Neural progenitor cell (in vitro differentiated cells): Measurements from ENCODE around the gene SALL3. TPM values are rescaled to one million over a fixed set of nuclear protein-coding genes. Genes with fewer than 3 reads are reported as not detected.
A peak's percentile ranks its signal among the peaks of the same experiment; 100 is the strongest.

Experiments
- DNase-seq: peaks from one replicate; pipeline ENCODE4 v3.0.0-alpha.2; 2016; ENCODE audit warnings: low spot score
- H2AFZ ChIP-seq: fragments of 200-600 bp; sonication (generic); replicated peaks from 2 replicates; pipeline ENCODE4 v1.6.1; 2016; ENCODE audit warnings: antibody characterized with exemption
- H3F3A ChIP-seq: fragments of 200-600 bp; sonication (generic); 2 replicates; pipeline ENCODE4 v1.6.1; 2016; ENCODE audit warnings: antibody characterized with exemption, low read depth
- H3K27ac ChIP-seq: fragments of 200-600 bp; sonication (generic); 2 replicates; pipeline ENCODE4 v1.5.1; 2016; ENCODE audit warnings: mild to moderate bottlenecking
- H3K27me3 ChIP-seq: fragments of 200-600 bp; sonication (generic); 2 replicates; pipeline ENCODE4 v1.6.1; 2016; ENCODE audit warnings: mild to moderate bottlenecking, moderate library complexity
- H3K36me3 ChIP-seq: fragments of 200-600 bp; sonication (generic); 2 replicates; pipeline ENCODE4 v1.5.1; 2016
- H3K4me1 ChIP-seq: fragments of 200-600 bp; sonication (generic); 2 replicates; pipeline ENCODE4 v1.6.1; 2016; ENCODE audit warnings: mixed run types
- H3K4me2 ChIP-seq: fragments of 200-600 bp; sonication (generic); 2 replicates; pipeline ENCODE4 v1.6.1; 2016
- H3K4me3 ChIP-seq: fragments of 200-600 bp; sonication (generic); 2 replicates; pipeline ENCODE4 v1.5.1; 2016
- H3K79me2 ChIP-seq: fragments of 200-600 bp; sonication (generic); 2 replicates; pipeline ENCODE4 v1.6.1; 2016; ENCODE audit warnings: low read depth
- H3K9ac ChIP-seq: fragments of 200-600 bp; sonication (generic); 2 replicates; pipeline ENCODE4 v1.6.1; 2016
- H3K9me3 ChIP-seq: fragments of 200-600 bp; sonication (generic); 2 replicates; pipeline ENCODE4 v1.5.1; 2016; ENCODE audit warnings: low read depth
- H4K20me1 ChIP-seq: fragments of 200-600 bp; sonication (generic); 2 replicates; pipeline ENCODE4 v1.6.1; 2016; ENCODE audit warnings: low read depth
- H3K27ac Mint-ChIP-seq: 3 replicates; pipeline ENCODE4 v1.8.0; 2021; ENCODE audit warnings: mixed read lengths
- H3K27me3 Mint-ChIP-seq: 2 replicates; pipeline ENCODE4 v1.8.0; 2022; ENCODE audit warnings: low read depth, mild to moderate bottlenecking, inconsistent platforms, moderate library complexity, mixed read lengths; ENCODE audit not compliant: insufficient read depth
- H3K36me3 Mint-ChIP-seq: 3 replicates; pipeline ENCODE4 v1.8.0; 2021; ENCODE audit warnings: mixed read lengths
- H3K4me1 Mint-ChIP-seq: 3 replicates; pipeline ENCODE4 v1.8.0; 2021; ENCODE audit warnings: mixed read lengths
- H3K4me3 Mint-ChIP-seq: 3 replicates; pipeline ENCODE4 v1.8.0; 2021; ENCODE audit warnings: mild to moderate bottlenecking, moderate library complexity, mixed read lengths
- H3K9me3 Mint-ChIP-seq: 3 replicates; pipeline ENCODE4 v1.8.0; 2020; ENCODE audit warnings: mixed read lengths
- EZH2 ChIP-seq: fragments of 200-600 bp; sonication (generic); IDR thresholded peaks from 2 replicates; pipeline ENCODE4 v1.6.1; 2017; ENCODE audit warnings: antibody characterized with exemption, mild to moderate bottlenecking, moderate library complexity
- EZH2phosphoT487 ChIP-seq: fragments of 200-600 bp; sonication (generic); IDR thresholded peaks from 2 replicates; pipeline ENCODE4 v1.6.1; 2017; ENCODE audit warnings: antibody characterized with exemption
- total RNA-seq: library from RNA; depleted of rRNA; stranded (reverse); fragments of >200 nt; gene quantifications from 2 replicates; pipeline ENCODE4 v1.2.3, GENCODE V29; 2015; ENCODE audit warnings: low replicate concordance
- TF ChIP-seq, protein P1 (sequence below): fragments of 200-600 bp; sonication (generic); IDR thresholded peaks from 2 replicates; pipeline ENCODE4 v1.5.1; 2017; ENCODE audit warnings: antibody characterized with exemption, mild to moderate bottlenecking

Gene SALL3
- total RNA-seq: 27.7 and 36.5 TPM in 2 replicates

DNA sequence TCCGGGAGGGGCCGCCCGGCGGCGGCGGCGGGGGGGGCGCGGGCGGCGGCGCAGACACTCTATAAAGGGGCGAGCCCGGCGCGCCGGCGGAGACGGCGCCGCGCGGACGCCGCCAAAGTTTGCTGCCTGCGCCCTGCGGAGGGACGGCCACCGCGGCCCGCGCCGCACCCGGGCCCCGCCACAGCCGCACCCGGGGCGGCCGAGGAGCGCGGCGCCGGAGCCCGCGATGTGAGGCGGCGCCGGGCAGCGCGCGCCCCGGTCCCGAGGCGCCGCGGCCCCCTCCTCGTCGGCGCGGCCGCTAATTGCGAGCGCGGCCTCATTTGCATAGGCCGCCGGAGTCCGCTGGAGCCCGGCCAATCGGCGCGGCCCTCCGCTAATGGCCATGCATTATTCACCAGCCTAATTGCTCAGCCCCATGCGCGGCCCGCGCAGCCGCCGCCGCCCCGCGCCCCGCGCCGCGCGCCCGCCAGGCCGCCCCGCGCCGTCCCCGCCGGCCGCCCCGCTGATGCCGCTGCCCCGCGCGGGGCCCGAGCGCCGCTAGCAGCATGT, at the start of gene SALL3:
Gene SALL3, plus strand, starts transcription at position 89 of the 549 bp plus-strand sequence. Its CDS starts 457 bp downstream, at position 546.
- Histone ChIP-seq H3F3A (peaks cover 84% of the 10 kb centered on the region), H4K20me1 (peaks cover 79% of the 10 kb centered on the region), H3K27me3 (peaks cover 93% of the 10 kb centered on the region), H3K9ac (peak within 1 kb of the TSS; percentile 81), H3K27ac (peak within 1 kb of the TSS; percentile 34), H3K4me2 (peak within 1 kb of the TSS; percentile 89), H3K79me2 (peaks cover 47% of the 10 kb centered on the region), H3K4me3 (peak within 1 kb of the TSS; percentile 89), H3K9me3 (no peaks in the 10 kb centered on the region), H3K4me1 (peaks cover 42% of the 10 kb centered on the region), H2AFZ (peak within 1 kb of the TSS; percentile 61), H3K36me3 (no peaks in the 10 kb centered on the region)
- H3K36me3 Mint-ChIP-seq: peaks cover 2% of the 10 kb centered on the region
- peaks cover 53% of the 10 kb centered on the region for H3K27me3 Mint-ChIP-seq
- DNase-seq: peak; percentile 94
- H3K9me3 Mint-ChIP-seq: no peaks in the 10 kb centered on the region
- TF ChIP-seq EZH2: no peak
- TF ChIP-seq, protein P1, sequence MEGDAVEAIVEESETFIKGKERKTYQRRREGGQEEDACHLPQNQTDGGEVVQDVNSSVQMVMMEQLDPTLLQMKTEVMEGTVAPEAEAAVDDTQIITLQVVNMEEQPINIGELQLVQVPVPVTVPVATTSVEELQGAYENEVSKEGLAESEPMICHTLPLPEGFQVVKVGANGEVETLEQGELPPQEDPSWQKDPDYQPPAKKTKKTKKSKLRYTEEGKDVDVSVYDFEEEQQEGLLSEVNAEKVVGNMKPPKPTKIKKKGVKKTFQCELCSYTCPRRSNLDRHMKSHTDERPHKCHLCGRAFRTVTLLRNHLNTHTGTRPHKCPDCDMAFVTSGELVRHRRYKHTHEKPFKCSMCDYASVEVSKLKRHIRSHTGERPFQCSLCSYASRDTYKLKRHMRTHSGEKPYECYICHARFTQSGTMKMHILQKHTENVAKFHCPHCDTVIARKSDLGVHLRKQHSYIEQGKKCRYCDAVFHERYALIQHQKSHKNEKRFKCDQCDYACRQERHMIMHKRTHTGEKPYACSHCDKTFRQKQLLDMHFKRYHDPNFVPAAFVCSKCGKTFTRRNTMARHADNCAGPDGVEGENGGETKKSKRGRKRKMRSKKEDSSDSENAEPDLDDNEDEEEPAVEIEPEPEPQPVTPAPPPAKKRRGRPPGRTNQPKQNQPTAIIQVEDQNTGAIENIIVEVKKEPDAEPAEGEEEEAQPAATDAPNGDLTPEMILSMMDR: no peak
- TF ChIP-seq EZH2phosphoT487: no peak
- peaks cover 40% of the 10 kb centered on the region for H3K4me1 Mint-ChIP-seq
- H3K27ac Mint-ChIP-seq: no peak within 1 kb of the TSS
- peak within 1 kb of the TSS; percentile 82 for H3K4me3 Mint-ChIP-seq

DNA sequence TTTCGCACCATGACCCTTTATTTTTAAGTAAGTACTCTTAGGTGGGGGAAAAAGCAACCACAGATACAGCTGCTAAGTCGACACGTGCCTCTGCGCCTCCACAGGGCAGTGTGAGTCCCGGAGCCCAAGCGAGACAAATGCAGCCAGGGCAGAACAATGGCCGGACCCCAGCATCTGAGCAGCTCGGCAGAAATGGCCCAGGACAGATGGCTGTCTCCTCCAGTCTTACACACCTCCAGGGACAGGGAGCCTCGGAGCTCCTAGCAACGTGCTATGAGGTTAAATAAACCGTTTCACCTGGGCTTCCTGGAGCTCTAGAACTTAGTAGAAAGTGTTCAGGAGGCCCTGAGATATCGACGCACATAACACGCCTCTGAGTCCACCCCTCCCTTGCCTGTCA, 47.3 kb upstream of the SALL3 start:
- H4K20me1 ChIP-seq: no peaks in the 10 kb centered on the region
- no peak overlapping the region for H3K4me3 ChIP-seq
- H3K9ac ChIP-seq: no peak overlapping the region
- H3K27ac ChIP-seq: no peak overlapping the region
- H3K4me1 ChIP-seq: peaks cover 10% of the 10 kb centered on the region
- H3K36me3 ChIP-seq: no peaks in the 10 kb centered on the region
- no peaks in the 10 kb centered on the region for H3K79me2 ChIP-seq
- no peaks in the 10 kb centered on the region for H3K36me3 Mint-ChIP-seq
- TF ChIP-seq EZH2 (no peak), EZH2phosphoT487 (no peak)
- TF ChIP-seq, protein P1: no peak
- H3K27ac Mint-ChIP-seq: no peak overlapping the region
- no peaks in the 10 kb centered on the region for H3K4me1 Mint-ChIP-seq
- H3F3A ChIP-seq: no peaks in the 10 kb centered on the region
- H3K9me3 ChIP-seq: no peaks in the 10 kb centered on the region
- H2AFZ ChIP-seq: peak overlapping the region; percentile 74
- no peak overlapping the region for H3K4me3 Mint-ChIP-seq
- DNase-seq: peak; percentile 62
- H3K27me3 ChIP-seq: no peaks in the 10 kb centered on the region
- H3K27me3 Mint-ChIP-seq: no peaks in the 10 kb centered on the region
- H3K9me3 Mint-ChIP-seq: peaks cover 3% of the 10 kb centered on the region
- no peak overlapping the region for H3K4me2 ChIP-seq

DNA sequence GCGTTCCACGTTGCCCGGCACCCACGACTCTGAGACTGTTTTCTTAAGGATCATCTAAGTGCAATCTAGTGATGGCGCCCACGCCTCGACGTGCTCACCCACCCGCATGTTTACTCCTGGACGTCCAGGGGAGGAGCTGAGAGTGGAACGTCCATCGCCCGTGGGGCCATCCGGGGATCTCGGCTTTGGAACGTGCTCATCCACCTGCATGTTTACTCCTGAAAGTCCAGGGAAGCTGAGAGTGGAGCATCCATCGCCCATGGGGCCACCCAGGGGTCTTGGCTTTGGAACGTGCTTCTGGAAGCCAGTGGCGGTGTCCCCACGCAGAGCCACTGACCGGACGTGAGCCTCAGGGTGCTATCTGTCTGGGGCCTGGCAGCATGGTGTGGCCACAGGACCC, 45.6 kb upstream of the SALL3 start:
- Histone ChIP-seq H3K36me3 (no peaks in the 10 kb centered on the region), H3K4me3 (no peak overlapping the region), H3K9ac (no peak overlapping the region), H3K4me2 (no peak overlapping the region), H3K79me2 (no peaks in the 10 kb centered on the region), H4K20me1 (no peaks in the 10 kb centered on the region), H3K9me3 (no peaks in the 10 kb centered on the region), H3K27ac (no peak overlapping the region), H3K4me1 (peaks cover 10% of the 10 kb centered on the region), H3K27me3 (no peaks in the 10 kb centered on the region), H2AFZ (no peak overlapping the region), H3F3A (no peaks in the 10 kb centered on the region)
- Mint-ChIP-seq H3K9me3 (peaks cover under 1% of the 10 kb centered on the region), H3K27me3 (no peaks in the 10 kb centered on the region), H3K4me1 (no peaks in the 10 kb centered on the region), H3K4me3 (no peak overlapping the region), H3K27ac (no peak overlapping the region), H3K36me3 (no peaks in the 10 kb centered on the region)
- TF ChIP-seq EZH2phosphoT487: no peak
- DNase-seq: no peak

DNA sequence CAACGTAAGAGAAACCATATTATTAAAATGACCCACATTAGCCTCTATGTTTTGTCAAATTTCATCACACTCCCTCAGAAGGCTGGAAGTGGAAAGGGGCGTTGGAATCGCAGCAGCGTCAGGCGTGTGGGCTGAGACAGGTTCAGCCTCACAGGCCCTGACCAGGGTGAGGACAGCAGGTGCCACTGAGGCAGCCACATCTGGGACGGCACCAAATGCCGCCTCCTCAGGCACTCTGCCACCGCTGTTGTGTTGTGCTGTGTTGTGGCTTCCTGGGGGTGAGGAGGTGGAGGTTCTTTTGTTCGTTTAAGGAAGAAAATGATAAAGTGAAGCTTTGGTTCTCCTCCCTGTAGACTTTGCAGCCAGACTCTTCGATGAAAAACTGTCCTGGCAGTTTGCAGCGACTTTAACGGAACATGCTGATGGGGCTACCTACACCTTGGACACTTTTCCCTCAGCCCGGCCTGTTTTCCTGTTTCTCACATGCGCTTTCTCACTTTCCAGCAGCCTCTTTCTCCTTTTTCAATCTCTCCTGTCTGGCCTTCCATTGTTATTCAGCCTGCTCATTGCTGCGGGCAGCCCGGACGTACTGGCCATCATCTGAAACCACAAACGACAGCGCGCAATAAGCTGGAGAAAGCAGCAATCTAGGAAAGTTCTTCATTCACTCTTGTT, 44.9 kb upstream of the SALL3 start:
- no peaks in the 10 kb centered on the region for H3K79me2 ChIP-seq
- H3K36me3 ChIP-seq: no peaks in the 10 kb centered on the region
- H3F3A ChIP-seq: no peaks in the 10 kb centered on the region
- H4K20me1 ChIP-seq: no peaks in the 10 kb centered on the region
- peaks cover 10% of the 10 kb centered on the region for H3K4me1 ChIP-seq
- TF ChIP-seq EZH2 (no peak), EZH2phosphoT487 (no peak)
- TF ChIP-seq, protein P1: no peak
- no peak overlapping the region for H3K4me3 ChIP-seq
- H3K4me1 Mint-ChIP-seq: no peaks in the 10 kb centered on the region
- no peak overlapping the region for H3K27ac ChIP-seq
- no peaks in the 10 kb centered on the region for H3K36me3 Mint-ChIP-seq
- no peaks in the 10 kb centered on the region for H3K9me3 ChIP-seq
- DNase-seq: no peak
- H2AFZ ChIP-seq: peak overlapping the region; percentile 77
- H3K4me3 Mint-ChIP-seq: no peak overlapping the region
- H3K9me3 Mint-ChIP-seq: no peaks in the 10 kb centered on the region
- H3K27me3 ChIP-seq: no peaks in the 10 kb centered on the region
- no peaks in the 10 kb centered on the region for H3K27me3 Mint-ChIP-seq
- no peak overlapping the region for H3K9ac ChIP-seq
- H3K4me2 ChIP-seq: no peak overlapping the region
- no peak overlapping the region for H3K27ac Mint-ChIP-seq
